Stimulated activated CD8-positive, alpha-beta memory T cell treated with anti-CD3 and anti-CD28 coated beads, Interleukin-4, amount 100 ng/mL, for 4 hours (primary cell): Measurements from ENCODE around the gene KCNAB2.
"Not testable (repeated sequence)": the region's sequence is repeated elsewhere in the genome, so short reads cannot be mapped to it uniquely, and the experiment has no call there.

Source experiments
- DNase-seq, 2 donors: peaks; one replicate each; pipeline ENCODE4 v3.0.0-alpha.2; 2020; ENCODE audit warnings: low read depth in 2 of 2, low spot score in 1 of 2

KCNAB2 gene

GRCh38 chr1:6052543-6053205 is 7.0 kb downstream of the KCNAB2 start:
- no peak for DNase-seq

- DNase-seq = no peak
Measured at GRCh38 chr1:6053206-6053546, 7.5 kb downstream of the KCNAB2 start.

- no peak for DNase-seq
Measured at GRCh38 chr1:6054596-6054995, 8.9 kb downstream of the KCNAB2 start.

GRCh38 chr1:6056572-6056948 is 10.9 kb downstream of the KCNAB2 start:
- no peak for DNase-seq

- DNase-seq = no peak
Measured at GRCh38 chr1:6057170-6057845, 11.6 kb downstream of the KCNAB2 start.

GRCh38 chr1:6059866-6060265 is 14.2 kb downstream of the KCNAB2 start:
- DNase-seq = no peak

- DNase-seq = no peak
Measured at GRCh38 chr1:6062670-6063069, 17.0 kb downstream of the KCNAB2 start.

GRCh38 chr1:6063532-6064053 is 17.9 kb downstream of the KCNAB2 start:
- not testable (repeated sequence) for DNase-seq

GRCh38 chr1:6065093-6065858 is 19.6 kb downstream of the KCNAB2 start:
- DNase-seq = no peak

GRCh38 chr1:6066680-6067079 is 21.0 kb downstream of the KCNAB2 start:
- DNase-seq = no peak

GRCh38 chr1:6068073-6068472 is 22.4 kb downstream of the KCNAB2 start:
- DNase-seq = no peak

- DNase-seq = no peak
Measured at GRCh38 chr1:6068932-6069331, 23.2 kb downstream of the KCNAB2 start.

- no peak for DNase-seq
Measured at GRCh38 chr1:6069573-6069972, 23.9 kb downstream of the KCNAB2 start.

GRCh38 chr1:6070450-6070974 is 24.8 kb downstream of the KCNAB2 start:
- DNase-seq = no peak

- DNase-seq = no peak
Measured at GRCh38 chr1:6071219-6071618, 25.5 kb downstream of the KCNAB2 start.

GRCh38 chr1:6072774-6073479 is 27.2 kb downstream of the KCNAB2 start:
- no peak for DNase-seq

- no peak for DNase-seq
Measured at GRCh38 chr1:6073480-6074053, 27.9 kb downstream of the KCNAB2 start.

- DNase-seq = no peak
Measured at GRCh38 chr1:6074192-6074901, 28.7 kb downstream of the KCNAB2 start.

- DNase-seq = no peak
Measured at GRCh38 chr1:6075748-6076147, 30.1 kb downstream of the KCNAB2 start.

- DNase-seq = not testable (repeated sequence)
Measured at GRCh38 chr1:6077061-6077460, 31.4 kb downstream of the KCNAB2 start.
